Thymus (tissue), 11 donors: ENCODE measurements around the gene TROAP. TPM values are rescaled to one million over a fixed set of nuclear protein-coding genes. Genes with fewer than 3 reads are reported as not detected.
A peak's percentile ranks its signal among the peaks of the same experiment; 100 is the strongest.
"Not testable (repeated sequence)": the region's sequence is repeated elsewhere in the genome, so short reads cannot be mapped to it uniquely, and the experiment has no call there.

Experiments
- DNase-seq, 9 donors: peaks; one replicate each; pipeline ENCODE4 v3.0.0-alpha.2; 2013; ENCODE audit warnings: low spot score in 9 of 9, low read depth in 6 of 9, missing footprints in 1 of 9
- H3K27ac ChIP-seq, 2 donors: one replicate each; pipeline ENCODE4 v1.5.1; 2013; ENCODE audit warnings: control low read depth in 1 of 2, low read depth in 1 of 2, low read length in 1 of 2, mild to moderate bottlenecking in 1 of 2, moderate library complexity in 1 of 2
- H3K27me3 ChIP-seq, 2 donors: one replicate each; pipeline ENCODE4 v1.5.1; 2013; ENCODE audit warnings: low read length in 1 of 2; ENCODE audit not compliant: control insufficient read depth in 2 of 2, insufficient read depth in 1 of 2
- H3K36me3 ChIP-seq, 2 donors: one replicate each; pipeline ENCODE4 v1.5.1; 2013; ENCODE audit warnings: low read length in 1 of 2, mild to moderate bottlenecking in 1 of 2, moderate library complexity in 1 of 2; ENCODE audit not compliant: control insufficient read depth in 2 of 2, insufficient read depth in 2 of 2
- H3K4me1 ChIP-seq, 2 donors: one replicate each; pipeline ENCODE4 v1.5.1; 2013; ENCODE audit warnings: low read length in 2 of 2; ENCODE audit not compliant: control insufficient read depth in 2 of 2, insufficient read depth in 2 of 2
- H3K4me3 ChIP-seq, 2 donors: one replicate each; pipeline ENCODE4 v1.5.1; 2013; ENCODE audit warnings: low read length in 2 of 2, control low read depth in 1 of 2, mild to moderate bottlenecking in 1 of 2
- H3K9me3 ChIP-seq, 2 donors: one replicate each; pipeline ENCODE4 v1.5.1; 2013; ENCODE audit warnings: low read length in 1 of 2, mild to moderate bottlenecking in 1 of 2; ENCODE audit not compliant: control insufficient read depth in 2 of 2, insufficient read depth in 1 of 2
- WGBS: extraction: QIAGEN DNeasy Blood & Tissue Kit; methylation state at CpG from one replicate; pipeline ENCODE4 v1.1.7; 2013; 5-methylcytosine and 5-hydroxymethylcytosine counted together
- polyA plus RNA-seq: library from polyadenylated mRNA; stranded (reverse); fragments of 200-250 nt; gene quantifications from one replicate; pipeline ENCODE4 v1.2.3, GENCODE V29; 2013
- total RNA-seq: library from RNA; stranded (reverse); fragments of 120-200 nt; gene quantifications from one replicate; pipeline ENCODE4 v1.2.4, GENCODE V29; 2013
- donor health status: healthy.

TROAP gene
- total and polyA plus RNA-seq, 2 donors = 12.4 to 22.1 TPM

DNA sequence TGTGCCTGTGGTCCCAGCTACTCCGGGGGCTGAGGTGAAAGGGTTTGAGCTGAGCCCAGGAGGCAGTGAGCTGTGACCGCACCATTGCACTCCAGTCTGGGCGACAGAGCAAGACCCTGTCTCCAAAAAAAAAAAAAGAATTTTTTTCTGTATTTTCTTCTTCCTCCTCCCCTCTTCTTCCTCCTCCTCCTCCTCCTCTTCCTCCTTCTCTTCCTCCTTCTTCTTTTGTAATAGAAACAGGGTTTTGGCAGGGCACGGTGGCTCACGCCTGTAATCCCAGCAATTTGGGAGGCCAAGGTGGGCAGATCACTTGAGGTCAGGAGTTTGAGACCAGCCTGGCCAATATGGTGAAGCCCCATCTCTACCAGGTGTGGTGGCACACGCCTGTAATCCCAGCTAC, 42.5 kb upstream of the TROAP start:
- peaks cover 0 to 45% of the 10 kb centered on the region in 2 donors for H3K27me3 ChIP-seq
- DNase-seq, H3K27ac ChIP-seq, H3K4me3 ChIP-seq, H3K9me3 ChIP-seq, H3K4me1 ChIP-seq, H3K36me3 ChIP-seq: not testable (repeated sequence)
- WGBS = 93% methylated on average over 6 of the region's 6 CpGs

DNA sequence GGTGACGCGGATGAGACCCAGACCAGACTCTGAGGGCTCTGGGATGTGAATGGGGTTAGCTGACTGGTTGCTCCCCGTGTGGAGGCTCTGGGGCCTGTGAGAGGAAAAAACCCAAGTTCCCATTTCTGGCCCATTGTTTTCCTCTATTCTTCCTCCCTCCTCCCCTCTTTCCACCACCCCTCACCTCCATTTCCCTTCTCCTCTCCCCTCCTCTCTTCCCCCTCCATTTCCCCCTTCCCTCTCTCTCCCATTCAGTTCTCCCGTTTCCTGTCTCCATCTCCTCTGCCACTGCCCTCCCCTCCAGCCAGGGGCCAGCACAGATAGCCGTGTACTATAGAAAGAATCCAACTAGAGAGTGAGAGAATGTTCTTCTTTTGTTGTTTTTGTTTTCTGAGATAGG, 40.8 kb upstream of the TROAP start:
- Histone ChIP-seq H3K9me3 (no peaks in the 10 kb centered on the region), H3K27me3 (peaks cover 2 to 53% of the 10 kb centered on the region in 2 donors), H3K4me3 (no peak overlapping the region), H3K36me3 (no peaks in the 10 kb centered on the region), H3K4me1 (no peaks in the 10 kb centered on the region), H3K27ac (no peak overlapping the region)
- DNase-seq = no peak
- WGBS = 87% methylated on average over 5 of the region's 5 CpGs

DNA sequence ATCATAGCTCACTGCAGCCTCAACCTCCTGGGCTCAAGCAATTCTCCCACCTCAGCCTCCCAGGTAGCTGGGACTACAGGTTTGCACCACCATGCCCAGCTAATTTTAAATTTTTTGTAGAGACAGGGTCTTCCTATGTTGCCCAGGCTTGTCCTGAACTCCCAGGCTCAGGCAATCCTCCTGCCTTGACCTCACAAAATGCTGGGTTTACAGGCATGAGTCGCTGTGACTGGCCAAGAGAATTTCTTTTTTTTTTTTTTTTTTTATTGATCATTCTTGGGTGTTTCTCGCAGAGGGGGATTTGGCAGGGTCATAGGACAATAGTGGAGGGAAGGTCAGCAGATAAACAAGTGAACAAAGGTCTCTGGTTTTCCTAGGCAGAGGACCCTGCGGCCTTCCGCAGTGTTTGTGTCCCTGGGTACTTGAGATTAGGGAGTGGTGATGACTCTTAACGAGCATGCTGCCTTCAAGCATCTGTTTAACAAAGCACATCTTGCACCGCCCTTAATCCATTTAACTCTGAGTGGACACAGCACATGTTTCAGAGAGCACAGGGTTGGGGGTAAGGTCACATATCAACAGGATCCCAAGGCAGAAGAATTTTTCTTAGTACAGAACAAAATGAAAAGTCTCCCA, 40.2 kb upstream of the TROAP start:
- H3K36me3 ChIP-seq, H3K4me1 ChIP-seq, H3K4me3 ChIP-seq, H3K27ac ChIP-seq, DNase-seq, H3K9me3 ChIP-seq: not testable (repeated sequence)
- H3K27me3 ChIP-seq = peaks cover 2 to 54% of the 10 kb centered on the region in 2 donors
- 100% methylated on average over 3 of the region's 6 CpGs for WGBS

DNA sequence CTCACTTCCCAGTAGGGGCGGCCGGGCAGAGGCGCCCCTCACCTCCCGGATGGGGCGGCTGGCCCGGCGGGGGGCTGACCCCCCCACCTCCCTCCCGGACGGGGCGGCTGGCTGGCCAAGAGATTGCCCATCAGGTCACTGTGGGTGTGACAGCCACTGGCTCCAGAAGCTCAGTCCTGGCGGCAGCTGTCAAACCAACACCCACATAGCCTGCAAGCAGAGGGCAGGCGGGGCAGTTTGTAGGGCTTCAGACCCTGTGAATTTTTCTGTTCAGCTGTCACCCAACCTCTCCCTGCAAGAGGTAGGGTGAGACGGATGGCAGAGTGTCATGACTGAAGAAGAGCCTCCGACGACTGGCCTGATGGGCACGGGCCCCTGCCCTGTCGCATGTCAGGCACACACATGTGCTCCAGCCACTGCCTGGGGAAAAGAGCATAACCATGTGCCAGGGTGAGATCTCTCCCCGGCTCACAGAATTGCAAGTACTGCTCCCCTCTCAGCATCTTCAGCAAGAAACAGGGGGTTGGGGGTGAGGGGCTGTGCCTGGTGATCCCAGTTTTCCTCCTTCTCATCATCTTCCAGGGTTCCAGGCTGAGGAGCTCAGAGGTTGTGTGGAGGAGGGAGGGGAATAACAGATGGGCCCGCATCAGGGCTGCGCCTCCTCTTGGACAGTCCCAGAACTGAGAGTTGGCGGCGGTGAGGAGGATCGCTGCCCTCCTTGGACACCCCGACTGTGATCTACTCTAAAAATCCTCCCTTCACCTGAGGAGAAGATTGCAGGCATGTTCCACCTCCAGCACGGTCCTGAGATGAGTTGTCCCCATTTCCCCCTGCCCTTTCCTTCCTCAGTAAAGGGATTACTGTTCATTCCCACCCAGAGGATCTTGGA, 39.3 kb upstream of the TROAP start:
- H3K27ac ChIP-seq = no peak overlapping the region
- 93% methylated on average over 24 of the region's 25 CpGs for WGBS
- H3K36me3 ChIP-seq = no peaks in the 10 kb centered on the region
- H3K4me1 ChIP-seq = no peaks in the 10 kb centered on the region
- H3K9me3 ChIP-seq = no peaks in the 10 kb centered on the region
- no peak overlapping the region for H3K4me3 ChIP-seq
- H3K27me3 ChIP-seq = peaks cover 8 to 62% of the 10 kb centered on the region in 2 donors
- no peak for DNase-seq

DNA sequence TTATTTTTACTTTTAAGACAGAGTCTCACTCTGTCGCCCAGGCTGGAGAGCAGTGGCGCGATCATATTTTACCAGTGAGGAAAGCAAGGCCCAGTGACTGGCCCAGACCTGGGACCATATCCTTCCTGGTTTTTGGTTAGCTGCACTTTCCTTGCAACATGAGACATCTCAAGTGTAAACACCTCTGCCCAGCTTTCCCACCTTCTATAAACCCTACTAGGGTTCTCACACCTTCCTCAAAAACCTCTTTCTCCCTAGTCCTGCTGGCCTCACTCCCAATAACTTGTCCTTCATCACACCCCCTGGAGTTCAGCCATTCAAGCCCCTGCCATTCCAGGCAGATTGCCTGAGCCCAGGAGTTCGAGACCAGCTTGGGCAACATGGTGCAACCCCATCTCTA, 38.4 kb upstream of the TROAP start:
- H3K36me3 ChIP-seq = no peaks in the 10 kb centered on the region
- H3K27ac ChIP-seq = no peak overlapping the region
- 91% methylated on average over 4 of the region's 4 CpGs for WGBS
- H3K4me1 ChIP-seq = no peaks in the 10 kb centered on the region
- no peaks in the 10 kb centered on the region for H3K9me3 ChIP-seq
- DNase-seq = no peak
- H3K27me3 ChIP-seq = peaks cover 8 to 68% of the 10 kb centered on the region in 2 donors
- H3K4me3 ChIP-seq = no peak overlapping the region

DNA sequence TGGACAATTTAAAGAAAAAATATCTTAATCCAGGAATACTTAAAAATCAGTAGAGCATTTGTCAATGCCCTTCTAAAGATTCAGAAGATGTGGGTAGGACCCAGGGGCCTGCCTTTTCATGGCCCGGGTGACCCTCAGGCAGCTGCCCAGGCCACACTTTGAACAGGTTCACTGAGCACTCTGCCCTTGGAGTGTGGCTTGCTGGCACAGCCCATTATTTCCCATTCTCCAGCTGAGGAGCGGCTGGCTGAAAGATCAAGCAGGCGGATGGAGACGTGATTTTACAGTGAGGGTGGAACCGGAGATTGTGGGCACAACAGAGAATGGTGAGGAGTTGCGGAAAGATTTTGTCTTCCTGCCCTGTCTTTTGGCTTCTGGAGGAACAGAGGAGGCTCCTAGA, 35.2 kb upstream of the TROAP start:
- 56% methylated on average over 6 of the region's 6 CpGs for WGBS
- no peak for DNase-seq
- no peaks in the 10 kb centered on the region for H3K9me3 ChIP-seq
- H3K27me3 ChIP-seq = peaks cover 15 to 76% of the 10 kb centered on the region in 2 donors
- H3K4me3 ChIP-seq = no peak overlapping the region
- H3K36me3 ChIP-seq = no peaks in the 10 kb centered on the region
- H3K27ac ChIP-seq = no peak overlapping the region
- H3K4me1 ChIP-seq = no peaks in the 10 kb centered on the region

DNA sequence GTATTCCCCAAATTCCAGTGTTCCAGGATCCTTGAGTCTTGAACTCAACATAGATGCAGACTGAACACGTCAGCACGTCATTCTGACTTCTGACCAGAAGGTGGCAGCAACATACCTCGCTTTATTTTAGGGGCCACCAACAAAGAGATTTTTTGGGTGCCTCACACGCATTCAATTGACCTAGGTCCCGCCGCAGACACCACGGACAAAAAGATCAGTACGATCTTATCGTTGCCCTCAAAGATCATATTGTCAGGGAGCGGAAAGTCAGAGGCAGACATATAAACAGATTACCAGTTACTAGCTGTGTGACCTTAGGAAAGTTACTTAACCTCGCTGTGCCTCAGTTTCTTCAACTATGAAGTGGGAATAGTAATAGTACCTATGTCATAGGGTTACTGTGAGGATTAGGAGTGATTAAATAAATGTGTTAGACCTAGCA, 34.6 kb upstream of the TROAP start:
- H3K27ac ChIP-seq = no peak overlapping the region
- peaks cover 20 to 82% of the 10 kb centered on the region in 2 donors for H3K27me3 ChIP-seq
- peak in 8 of 9 donors; percentile 26 to 74 (median 50) for DNase-seq
- no peaks in the 10 kb centered on the region for H3K9me3 ChIP-seq
- H3K36me3 ChIP-seq = no peaks in the 10 kb centered on the region
- no peaks in the 10 kb centered on the region for H3K4me1 ChIP-seq
- no peak overlapping the region for H3K4me3 ChIP-seq
- WGBS = 11% methylated on average over 11 of the region's 11 CpGs

DNA sequence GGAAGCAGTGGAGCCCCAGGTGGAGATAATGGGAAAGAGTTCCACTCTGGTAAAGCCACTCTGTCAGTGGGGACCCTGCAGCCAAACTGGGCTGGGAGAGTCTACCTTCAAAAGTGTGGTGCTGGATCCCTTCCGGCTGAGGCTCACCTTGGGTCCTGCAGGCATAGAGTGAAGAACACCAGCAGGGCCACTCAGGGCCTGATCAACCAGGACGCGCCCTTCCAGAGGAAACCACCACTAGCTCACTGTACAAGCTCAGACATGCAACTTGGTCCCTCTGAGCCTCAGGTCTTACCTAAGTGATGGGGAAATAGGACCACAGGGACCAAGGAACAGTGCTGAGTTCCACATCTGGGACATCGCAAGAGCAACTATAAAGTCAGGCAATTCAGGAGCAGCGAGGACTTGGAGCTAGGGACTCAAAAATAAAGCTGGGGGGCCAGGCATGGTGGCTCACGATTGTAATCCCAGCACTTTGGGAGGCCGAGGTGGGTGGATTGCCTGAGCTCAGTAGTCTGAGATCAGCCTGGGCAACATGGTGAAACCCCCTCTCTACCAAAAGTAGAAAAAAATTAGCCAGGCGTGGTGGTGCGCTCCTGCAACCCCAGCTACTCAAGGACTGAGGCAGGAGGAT, 34.0 kb upstream of the TROAP start:
- WGBS = 88% methylated on average over 9 of the region's 9 CpGs
- DNase-seq = no peak
- H3K4me1 ChIP-seq = no peaks in the 10 kb centered on the region
- no peak overlapping the region for H3K27ac ChIP-seq
- no peak overlapping the region for H3K4me3 ChIP-seq
- H3K27me3 ChIP-seq = peaks cover 25 to 82% of the 10 kb centered on the region in 2 donors
- H3K9me3 ChIP-seq = peaks cover 0 to 2% of the 10 kb centered on the region in 2 donors
- H3K36me3 ChIP-seq = no peaks in the 10 kb centered on the region

DNA sequence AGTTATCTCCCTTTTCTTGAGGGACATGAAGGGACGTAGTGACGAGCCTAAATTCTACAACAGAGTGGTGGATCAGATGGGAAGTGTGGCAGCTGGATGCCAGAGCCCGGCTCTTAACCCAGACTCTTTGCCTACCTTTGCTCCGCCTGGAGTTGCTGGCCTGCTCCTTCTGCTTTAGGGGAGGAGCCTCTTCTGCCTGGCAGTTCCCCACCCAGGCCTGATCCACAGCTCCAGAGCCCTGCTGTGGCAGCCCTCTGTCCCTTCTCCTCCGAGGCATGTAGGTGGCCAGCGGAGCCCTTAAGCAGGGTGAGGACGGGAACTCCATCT, 30.4 kb upstream of the TROAP start:
- no peak overlapping the region for H3K27ac ChIP-seq
- DNase-seq = no peak
- H3K4me3 ChIP-seq = no peak overlapping the region
- H3K27me3 ChIP-seq = peaks cover 59 to 92% of the 10 kb centered on the region in 2 donors
- peaks cover 8 to 14% of the 10 kb centered on the region in 2 donors for H3K4me1 ChIP-seq
- no peaks in the 10 kb centered on the region for H3K36me3 ChIP-seq
- 90% methylated on average over 7 of the region's 7 CpGs for WGBS
- H3K9me3 ChIP-seq = peaks cover 0 to 19% of the 10 kb centered on the region in 2 donors
